Activated CD8-positive, alpha-beta memory T cell treated with anti-CD3 and anti-CD28 coated beads for 1 hour (primary cell): ENCODE data around the gene ITGAX.
"Not testable (repeated sequence)": the region's sequence is repeated elsewhere in the genome, so short reads cannot be mapped to it uniquely, and the experiment has no call there.

Experiments used
- DNase-seq, 2 donors: peaks; one replicate each; pipeline ENCODE4 v3.0.0-alpha.2; 2020; ENCODE audit warnings: low read depth in 1 of 2; ENCODE audit errors: extremely low read depth in 1 of 2

The ITGAX gene

DNA sequence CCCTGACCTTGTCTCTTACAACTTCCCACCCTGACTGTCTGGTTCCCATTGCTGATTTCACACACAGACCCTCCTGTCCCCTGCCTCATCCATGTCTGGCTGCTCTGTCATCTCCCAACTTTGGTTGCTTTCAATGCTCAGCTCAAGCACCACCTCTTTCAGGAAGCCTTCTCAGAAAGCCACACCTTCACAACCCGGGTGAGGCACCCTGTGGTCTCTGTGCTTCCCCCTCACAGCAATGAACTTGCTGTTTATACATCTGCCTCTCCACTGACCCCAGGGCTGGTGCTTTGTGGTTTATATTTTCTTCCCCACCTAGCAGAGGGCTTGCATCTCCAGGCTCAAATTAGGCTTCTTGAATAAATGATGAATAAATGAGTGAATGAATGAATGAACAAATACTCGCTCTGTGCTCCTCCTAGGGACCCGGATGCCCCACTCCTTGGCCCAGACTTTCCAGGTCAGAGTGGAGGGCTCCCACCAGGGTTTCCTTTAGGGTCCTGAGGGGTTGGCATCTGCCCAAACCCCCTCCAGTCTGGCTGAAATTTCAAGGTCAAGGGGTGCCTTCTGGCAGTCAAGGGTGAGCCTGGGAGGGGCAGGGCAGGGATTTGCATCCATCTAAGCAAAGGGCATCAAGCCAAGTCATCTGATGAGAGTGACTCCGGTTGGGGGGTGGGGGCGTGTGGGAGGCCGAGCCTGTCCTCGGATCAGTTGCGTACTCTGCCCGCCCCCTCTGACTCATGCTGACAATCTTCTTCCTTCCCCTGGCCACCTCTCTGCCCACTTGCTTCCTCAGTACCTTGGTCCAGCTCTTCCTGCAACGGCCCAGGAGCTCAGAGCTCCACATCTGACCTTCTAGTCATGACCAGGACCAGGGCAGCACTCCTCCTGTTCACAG is at the start of gene ITGAX:
Gene ITGAX, plus strand, starts transcription at position 783 of the 898 bp plus-strand sequence. Its CDS starts 79 bp downstream, at position 862.
- no peak for DNase-seq

DNA sequence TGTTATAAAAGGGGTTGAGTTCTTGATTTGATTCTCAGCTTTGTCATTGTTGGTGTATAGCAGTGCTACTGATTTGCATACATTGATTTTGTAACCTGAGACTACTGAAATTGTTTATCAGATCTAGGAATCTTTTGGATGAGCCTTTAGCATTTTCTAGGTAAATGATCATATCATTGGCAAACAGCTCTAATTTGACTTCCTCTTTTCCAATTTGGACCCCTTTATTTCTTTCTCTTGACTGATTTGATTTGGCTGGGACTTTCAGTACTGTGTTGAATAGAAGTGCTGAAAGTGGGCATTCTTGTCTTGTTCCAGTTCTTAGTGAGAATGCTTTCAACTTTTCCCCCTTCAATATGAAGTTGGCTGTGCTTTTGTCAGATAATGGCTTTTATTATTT is 49.8 kb upstream of the ITGAX start:
- DNase-seq = no peak

DNA sequence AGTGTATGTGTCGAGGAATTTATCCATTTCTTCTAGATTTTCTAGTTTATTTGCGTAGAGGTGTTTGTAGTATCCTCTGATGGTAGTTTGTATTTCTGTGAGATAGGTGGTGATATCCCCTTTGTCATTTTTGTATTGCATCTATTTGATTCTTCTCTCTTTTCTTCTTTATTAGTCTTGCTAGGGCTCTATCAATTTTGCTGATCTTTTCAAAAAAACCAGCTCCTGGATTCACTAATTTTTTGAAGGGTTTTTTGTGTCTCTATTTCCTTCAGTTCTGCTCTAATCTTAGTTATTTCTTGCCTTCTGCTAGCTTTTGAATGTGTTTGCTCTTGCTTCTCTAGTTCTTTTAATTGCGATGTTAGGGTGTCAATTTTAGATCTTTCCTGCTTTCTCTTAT is 46.6 kb upstream of the ITGAX start:
- DNase-seq = not testable (repeated sequence)

DNA sequence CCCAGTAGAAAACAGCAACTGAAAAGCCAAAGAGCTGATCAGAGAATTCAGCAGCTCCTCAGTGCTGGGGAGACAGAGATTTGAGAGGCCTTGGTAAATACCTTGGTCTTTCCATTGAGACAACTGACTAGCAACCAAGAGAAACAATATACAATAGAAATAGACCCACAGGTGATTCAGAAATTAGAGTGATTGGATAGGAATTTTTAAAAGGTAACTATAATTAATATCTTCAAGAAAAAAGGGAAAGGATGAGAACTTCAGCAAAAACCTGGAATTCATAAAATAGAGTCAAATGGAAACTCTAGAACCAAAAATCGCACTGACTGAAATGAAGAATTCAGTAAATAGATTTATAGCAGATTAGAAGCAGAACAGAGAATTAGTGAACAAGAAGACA is 32.5 kb upstream of the ITGAX start:
- DNase-seq = no peak

DNA sequence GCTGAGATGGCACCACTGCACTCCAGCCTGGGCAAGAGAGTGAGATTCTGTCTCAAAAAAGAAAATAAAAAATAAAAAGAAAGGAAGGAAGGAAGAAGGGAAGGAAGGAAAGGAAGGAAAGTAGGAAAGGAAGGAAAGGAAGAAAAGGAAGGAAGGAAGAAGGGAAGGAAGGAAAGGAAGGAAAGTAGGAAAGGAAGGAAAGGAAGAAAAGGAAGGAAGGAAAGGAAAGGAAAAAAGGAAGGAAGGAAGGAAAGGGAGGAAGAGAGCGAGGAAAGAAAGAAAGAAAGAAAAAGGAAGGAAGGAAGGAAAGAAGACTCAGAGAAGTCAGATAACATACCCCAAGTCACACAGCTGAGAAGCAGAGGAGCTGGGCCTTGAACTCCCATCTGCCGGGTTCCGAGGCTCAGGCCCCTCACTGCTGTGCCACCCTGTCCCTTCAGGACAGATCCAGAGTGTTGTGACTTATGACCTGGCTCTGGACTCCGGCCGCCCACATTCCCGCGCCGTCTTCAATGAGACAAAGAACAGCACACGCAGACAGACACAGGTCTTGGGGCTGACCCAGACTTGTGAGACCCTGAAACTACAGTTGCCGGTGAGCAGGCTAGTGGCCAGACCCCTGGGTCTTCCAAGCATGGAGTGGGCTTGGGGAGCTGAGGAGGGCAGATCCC is 30.9 kb upstream of the ITGAX start:
- DNase-seq = no peak

DNA sequence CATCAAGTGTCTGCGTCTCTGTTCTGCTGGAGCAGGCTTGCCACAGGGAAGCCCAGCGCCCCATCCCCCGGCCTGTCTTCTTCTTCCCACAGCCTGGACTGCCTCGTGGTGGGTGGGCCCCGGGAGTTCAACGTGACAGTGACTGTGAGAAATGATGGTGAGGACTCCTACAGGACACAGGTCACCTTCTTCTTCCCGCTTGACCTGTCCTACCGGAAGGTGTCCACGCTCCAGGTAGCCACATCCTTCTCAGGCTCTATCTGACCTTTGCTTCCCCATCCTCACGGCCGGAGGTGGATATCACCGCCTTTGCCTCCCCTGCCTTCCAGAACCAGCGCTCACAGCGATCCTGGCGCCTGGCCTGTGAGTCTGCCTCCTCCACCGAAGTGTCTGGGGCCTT is 29.8 kb upstream of the ITGAX start:
- DNase-seq = no peak

DNA sequence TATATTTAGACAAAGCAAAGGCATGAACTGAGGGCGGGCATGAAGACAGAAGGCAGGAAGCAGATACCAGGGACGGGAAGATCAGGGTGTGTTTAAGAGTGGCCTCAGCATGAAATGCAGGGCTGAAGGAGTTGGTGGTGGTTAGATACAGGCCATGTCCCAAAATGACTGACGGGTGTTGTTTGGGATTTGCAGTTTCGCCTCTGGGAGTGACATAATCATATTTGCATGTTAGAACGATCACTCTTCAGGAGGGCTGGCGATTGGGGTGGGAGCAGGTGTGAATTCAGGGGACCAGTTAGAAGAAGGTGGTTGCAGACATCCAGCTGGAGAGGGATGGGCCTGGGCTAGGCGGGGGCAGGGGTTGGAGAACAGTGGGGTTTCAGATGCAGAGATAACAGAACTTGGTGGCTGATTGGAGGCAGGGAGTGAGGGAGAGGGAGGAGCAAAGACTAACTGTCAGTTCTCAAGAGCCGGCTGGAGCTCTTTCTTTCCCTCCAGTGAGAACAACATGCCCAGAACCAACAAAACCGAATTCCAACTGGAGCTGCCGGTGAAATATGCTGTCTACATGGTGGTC is 27.2 kb upstream of the ITGAX start:
- no peak for DNase-seq

DNA sequence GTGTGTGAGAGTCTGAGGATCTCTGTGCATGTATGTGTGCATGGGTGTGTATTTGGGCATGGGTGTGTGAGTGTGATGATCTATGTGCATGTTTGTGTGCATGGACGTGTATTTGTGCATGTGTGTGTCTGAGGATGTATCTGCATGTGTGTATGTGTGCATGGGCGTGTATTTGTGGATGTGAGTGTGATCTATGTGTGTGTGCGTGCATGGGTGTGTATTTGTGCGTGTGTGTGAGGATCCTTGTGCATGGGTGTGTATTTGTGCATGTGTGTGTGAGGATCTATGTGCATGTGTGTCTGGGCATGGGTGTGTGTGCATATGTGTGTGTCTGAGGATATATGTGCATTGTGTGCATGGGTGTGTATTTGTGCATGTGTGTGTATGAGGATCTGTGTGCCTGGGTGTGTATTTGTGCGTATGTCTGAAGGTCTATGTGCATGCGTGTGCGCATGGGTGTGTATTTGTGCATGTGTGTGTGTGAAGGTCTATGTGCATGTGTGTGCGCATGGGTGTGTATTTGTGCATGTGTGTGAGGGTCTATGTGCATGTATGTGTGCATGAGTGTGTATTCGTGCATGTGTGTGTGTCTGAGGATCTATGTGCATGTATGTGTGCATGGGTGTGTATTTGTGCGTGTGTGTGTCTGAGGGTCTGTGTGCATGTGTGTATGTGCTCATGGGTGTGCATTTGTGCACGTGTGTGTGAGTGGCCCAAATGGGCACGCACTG is 26.5 kb upstream of the ITGAX start:
- no peak for DNase-seq

DNA sequence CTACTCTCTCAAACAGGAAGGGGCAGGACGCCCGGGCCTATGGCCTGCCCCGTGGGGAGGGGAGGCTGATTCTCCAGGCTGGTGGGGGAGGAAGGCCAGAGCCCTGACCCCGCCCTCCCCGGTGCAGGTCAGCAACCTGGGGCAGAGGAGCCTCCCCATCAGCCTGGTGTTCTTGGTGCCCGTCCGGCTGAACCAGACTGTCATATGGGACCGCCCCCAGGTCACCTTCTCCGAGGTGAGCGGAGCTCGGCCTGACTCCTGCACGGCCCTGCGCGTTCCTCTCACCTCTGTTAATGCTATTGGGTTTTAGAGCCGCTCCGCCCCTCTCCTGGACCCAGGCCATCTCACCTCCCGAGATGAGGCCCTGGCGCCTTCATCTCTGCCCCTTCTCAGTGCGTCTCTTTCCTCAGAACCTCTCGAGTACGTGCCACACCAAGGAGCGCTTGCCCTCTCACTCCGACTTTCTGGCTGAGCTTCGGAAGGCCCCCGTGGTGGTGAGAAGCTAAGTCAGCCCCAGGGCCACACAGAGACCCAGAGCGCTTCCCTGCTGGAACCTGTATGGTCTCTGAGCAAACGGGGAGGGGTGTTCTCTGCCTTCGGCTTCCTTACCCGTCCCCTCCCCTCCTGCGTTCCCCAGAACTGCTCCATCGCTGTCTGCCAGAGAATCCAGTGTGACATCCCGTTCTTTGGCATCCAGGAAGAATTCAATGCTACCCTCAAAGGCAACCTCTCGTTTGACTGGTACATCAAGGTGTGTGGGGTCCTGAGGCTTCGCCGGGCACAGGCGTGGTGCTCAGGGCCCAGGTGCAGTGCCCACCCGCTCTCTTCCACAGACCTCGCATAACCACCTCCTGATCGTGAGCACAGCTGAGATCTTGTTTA is 25.1 kb upstream of the ITGAX start:
- no peak for DNase-seq

DNA sequence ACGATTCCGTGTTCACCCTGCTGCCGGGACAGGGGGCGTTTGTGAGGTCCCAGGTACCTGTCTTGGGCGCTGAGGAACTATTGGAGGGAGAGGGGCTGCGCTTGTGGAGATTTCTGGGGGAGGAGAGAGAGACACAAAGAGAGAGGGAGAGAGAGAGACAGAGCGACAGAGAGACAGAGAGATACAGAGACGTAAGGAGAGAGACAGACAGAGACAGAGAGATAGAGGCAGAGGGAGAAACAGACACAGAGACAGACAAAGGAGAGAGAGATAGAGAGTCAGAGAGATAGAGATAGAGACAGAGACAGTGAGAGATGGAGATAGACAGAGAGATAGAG is 24.5 kb upstream of the ITGAX start:
- no peak for DNase-seq

DNA sequence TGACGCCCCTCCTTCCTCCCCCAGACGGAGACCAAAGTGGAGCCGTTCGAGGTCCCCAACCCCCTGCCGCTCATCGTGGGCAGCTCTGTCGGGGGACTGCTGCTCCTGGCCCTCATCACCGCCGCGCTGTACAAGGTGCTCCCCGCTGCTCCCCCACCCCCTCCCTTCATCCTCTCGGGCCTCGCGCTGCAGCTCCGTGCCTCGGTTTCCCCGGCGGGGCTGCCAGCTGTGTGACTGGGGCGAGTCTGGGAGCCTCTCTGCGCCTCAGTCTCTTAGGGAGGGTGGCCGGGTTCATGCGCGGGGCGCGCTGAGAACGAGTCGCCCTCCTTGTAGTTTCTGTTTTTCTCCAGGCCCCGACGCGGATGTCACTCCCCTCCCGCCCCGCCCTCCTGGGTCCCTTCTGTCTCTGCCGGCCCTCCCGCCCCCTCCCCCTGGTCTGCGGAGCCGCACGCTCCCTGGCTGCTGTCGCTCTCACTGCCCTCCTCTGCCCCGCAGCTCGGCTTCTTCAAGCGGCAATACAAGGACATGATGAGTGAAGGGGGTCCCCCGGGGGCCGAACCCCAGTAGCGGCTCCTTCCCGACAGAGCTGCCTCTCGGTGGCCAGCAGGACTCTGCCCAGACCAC is 23.7 kb upstream of the ITGAX start:
- DNase-seq = no peak

DNA sequence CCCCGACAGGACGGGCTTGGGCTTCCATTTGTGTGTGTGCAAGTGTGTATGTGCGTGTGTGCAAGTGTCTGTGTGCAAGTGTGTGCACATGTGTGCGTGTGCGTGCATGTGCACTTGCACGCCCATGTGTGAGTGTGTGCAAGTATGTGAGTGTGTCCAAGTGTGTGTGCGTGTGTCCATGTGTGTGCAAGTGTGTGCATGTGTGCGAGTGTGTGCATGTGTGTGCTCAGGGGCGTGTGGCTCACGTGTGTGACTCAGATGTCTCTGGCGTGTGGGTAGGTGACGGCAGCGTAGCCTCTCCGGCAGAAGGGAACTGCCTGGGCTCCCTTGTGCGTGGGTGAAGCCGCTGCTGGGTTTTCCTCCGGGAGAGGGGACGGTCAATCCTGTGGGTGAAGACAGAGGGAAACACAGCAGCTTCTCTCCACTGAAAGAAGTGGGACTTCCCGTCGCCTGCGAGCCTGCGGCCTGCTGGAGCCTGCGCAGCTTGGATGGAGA is 23.1 kb upstream of the ITGAX start:
- DNase-seq = no peak

DNA sequence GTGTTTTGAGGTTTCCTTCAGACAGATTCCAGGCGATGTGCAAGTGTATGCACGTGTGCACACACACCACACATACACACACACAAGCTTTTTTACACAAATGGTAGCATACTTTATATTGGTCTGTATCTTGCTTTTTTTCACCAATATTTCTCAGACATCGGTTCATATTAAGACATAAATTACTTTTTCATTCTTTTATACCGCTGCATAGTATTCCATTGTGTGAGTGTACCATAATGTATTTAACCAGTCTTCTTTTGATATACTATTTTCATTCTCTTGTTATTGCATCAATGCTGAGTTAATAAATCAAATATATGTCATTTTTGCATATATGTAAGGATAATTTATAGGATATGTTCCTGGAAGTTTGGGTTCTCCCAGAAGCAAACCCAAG is 22.4 kb upstream of the ITGAX start:
- no peak for DNase-seq

DNA sequence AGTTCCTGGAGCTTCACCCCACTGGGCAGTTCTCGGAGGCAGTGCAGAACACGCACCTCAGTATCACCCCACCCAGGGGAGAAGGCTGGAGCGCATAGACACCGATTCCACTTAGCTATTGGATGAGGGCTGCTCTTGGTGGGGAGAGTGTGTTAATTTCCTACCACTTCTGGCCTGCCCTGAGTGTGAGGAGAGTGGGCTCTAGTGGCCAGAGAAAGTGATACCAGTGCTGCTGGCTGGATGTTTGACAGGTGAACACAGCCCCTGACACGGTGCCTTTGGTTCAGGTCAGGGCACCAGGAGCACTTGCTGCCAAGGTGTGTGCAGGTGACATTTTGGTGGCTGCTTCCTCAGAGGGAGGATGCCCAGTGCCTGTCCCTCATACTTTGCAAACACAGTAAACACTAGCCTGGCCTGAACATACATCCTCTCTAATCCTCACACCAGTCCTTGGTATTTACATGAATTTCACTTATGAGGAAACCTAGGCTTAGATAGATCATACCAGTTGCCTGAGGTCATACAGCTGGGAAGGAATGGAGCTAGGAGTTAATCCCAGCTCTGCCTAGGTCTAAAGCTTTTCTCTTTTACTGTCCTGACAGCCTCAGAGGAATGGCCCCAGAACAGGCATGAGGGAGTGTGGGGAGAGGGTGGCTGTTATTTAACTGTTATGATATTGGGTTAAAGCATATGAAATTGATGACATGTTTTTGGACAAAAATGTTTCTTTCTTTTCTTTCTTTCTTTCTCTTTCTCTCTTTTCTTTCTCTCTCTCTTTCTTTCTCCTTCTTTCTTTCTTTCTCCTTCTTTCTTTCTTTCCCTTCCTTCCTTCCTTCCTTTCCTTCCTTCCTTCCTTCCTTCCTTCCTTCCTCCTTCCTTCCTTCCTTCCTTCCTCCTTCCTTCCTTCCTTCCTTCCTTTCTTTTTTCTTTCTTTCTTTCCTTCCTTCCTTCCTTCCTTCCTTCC is 21.0 kb upstream of the ITGAX start:
- no peak for DNase-seq

DNA sequence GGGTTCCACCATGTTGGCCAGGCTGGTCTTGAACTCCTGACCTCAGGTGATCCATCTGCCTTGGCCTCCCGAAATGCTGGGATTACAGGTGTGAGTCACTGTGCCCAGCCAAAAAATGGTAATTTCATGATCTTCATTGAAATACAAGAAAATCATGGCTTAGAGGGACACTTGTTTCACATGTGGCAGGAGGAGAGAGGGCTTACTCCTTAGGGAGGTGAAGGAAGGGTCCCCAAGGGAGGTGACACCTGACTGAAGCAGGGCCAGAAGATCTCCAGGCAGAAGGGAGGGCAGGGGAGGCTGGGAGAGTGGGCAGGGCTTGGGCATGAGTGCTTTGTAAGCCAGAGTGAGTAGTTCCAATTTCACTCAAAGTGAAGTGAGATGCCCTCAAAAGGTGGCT is 20.0 kb upstream of the ITGAX start:
- DNase-seq = no peak

DNA sequence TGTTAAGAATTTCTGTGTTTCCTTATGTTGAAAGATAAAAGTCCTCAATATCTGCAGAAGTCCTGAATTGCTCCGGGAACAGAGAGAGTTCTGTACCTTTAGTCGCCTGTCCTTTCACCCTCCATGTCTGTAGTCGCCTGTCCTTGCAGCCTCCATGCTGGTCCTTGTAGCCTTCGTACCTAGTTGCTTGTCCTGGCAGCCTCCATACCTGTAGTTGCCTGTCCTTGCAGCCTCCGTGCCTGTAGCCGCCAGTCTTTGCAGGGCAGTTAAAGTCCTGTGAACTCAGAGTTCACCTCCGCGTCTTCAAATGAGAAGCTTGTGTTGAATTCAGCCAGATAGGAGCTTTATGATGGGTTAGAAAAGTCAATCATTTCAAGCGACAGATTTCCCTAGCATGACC is 19.5 kb upstream of the ITGAX start:
- DNase-seq = no peak

DNA sequence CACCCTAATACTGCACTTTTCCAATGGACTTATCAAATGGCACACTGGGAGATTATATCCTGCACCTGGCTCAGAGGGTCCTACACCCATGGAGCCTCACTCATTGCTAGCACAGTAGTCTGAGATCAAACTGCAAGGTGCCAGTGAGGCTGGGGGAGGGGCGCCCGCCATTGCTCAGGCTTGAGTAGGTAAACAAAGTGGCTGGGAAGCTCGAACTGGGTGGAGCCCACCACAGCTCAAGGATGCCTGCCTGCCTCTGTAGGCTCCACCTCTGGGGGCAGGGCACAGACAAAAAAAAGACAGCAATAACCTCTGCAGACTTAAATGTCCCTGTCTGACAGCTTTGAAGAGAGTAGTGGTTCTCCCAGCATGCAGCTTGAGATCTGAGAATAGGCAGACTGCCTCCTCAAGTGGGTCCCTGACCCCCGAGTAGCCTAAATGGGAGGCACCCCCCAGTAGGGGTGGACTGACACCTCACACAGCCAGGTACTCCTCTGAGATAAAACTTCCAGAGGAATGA is 16.8 kb upstream of the ITGAX start:
- DNase-seq = not testable (repeated sequence)

DNA sequence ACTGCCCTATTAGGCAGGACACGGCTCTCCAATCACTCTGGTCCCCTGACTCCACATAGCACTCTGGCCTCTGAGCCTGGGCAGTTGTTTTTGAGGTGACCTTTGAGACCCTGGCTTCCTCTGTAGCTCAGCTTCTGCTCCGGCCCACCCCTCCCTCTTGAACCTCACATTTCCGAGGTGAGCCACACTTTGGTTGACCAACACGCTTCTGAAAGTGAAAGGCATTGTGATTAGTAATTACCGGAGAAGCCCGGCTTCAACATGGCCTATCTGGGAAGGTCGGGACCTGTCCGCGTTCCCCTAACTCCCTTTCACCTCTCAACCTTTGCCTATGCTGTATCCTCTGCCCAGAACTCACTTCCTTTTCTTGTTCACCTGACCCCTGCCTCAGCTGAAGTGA is 10.3 kb upstream of the ITGAX start:
- no peak for DNase-seq
